NCI-H2227 (cell line): ENCODE results near the gene RALGAPB.
"Not testable (repeated sequence)": the region's sequence is repeated elsewhere in the genome, so short reads cannot be mapped to it uniquely, and the experiment has no call there.

ENCODE experiments used
- DNase-seq: peaks from one replicate; lab custom pipeline; 2025; ENCODE audit not compliant: unreplicated experiment; lab: John Stamatoyannopoulos, UW

The RALGAPB gene

GRCh38 chr20:38485041-38485440, 12.4 kb downstream of the RALGAPB start:
- no peak for DNase-seq

DNA sequence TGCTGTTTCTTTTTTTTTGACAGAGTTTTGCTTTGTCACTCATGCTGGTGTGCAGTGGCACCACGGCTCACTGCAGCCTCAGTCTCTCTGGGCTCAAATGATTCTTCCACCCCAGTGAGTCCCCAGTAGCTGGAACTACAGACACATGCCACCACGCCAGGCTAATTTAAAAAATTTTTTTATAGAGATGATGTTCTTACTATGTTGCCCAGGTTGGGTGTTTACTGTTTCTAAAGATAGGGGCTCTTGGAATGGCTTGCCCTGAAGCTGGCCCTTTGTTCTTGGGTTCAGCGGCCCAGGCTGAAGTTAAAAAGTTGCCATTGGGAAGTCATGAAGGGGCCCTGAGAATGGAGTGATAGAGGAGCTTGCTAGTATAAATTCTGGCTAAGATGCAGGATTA, 16.5 kb downstream of the RALGAPB start:
- DNase-seq: no peak

DNA sequence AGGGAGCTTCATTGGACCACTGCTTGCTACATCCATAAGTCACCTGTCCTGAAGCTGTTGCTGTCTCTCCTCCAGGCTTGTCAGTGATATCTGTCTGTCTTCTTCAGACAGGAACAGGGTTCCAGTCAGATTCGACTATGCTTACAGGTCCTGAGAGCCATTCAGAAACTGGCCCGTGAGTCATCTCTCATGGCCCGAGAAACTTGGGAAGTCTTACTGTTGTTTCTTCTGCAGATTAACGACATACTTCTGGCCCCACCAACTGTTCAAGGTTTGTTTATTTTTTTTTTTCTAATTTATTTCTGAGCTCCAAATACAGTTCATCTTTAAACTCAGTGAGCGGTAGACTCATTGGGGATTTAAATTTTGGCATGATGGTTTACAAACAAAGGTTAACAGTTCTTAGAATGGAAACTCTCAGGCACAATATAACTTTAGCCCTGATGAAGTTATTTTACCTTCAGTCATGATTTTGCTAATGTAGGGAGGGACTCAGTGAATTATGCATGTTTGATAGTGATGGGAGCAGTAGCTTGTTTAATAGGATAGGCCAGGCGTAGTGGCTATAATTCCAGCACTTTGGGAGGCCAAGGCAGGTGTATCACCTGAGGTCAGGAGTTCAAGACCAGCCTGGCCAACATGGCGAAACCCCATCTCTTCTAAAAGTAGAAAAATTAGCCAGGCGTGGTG, 24.7 kb downstream of the RALGAPB start:
- DNase-seq: no peak

GRCh38 chr20:38498909-38499308, 26.3 kb downstream of the RALGAPB start:
- no peak for DNase-seq

DNA sequence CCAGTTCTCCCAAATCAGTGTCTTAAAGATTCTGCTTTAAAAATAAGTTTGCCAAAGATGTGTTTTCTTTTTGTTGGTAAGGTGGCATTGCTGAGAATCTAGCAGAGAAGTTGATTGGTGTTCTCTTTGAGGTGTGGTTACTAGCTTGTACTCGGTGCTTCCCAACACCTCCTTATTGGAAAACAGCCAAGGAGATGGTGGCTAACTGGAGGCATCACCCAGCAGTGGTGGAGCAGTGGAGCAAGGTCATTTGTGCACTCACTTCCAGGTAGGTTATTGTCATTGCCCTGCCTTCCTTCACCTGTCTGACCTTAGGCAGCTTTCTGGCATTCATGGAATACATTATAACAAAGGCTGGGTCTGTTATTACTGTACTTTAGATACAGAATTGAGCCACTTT, 26.7 kb downstream of the RALGAPB start:
- DNase-seq: no peak

- no peak for DNase-seq
Measured at GRCh38 chr20:38501858-38502436, 29.3 kb downstream of the RALGAPB start.

- DNase-seq: no peak
Measured at GRCh38 chr20:38504368-38505090, 31.9 kb downstream of the RALGAPB start.

- no peak for DNase-seq
Measured at GRCh38 chr20:38505091-38505455, 32.4 kb downstream of the RALGAPB start.

- not testable (repeated sequence) for DNase-seq
Measured at GRCh38 chr20:38511726-38512125, 39.1 kb downstream of the RALGAPB start.

- no peak for DNase-seq
Measured at GRCh38 chr20:38514185-38514584, 41.5 kb downstream of the RALGAPB start.

GRCh38 chr20:38514947-38515346, 42.3 kb downstream of the RALGAPB start:
- DNase-seq: no peak

DNA sequence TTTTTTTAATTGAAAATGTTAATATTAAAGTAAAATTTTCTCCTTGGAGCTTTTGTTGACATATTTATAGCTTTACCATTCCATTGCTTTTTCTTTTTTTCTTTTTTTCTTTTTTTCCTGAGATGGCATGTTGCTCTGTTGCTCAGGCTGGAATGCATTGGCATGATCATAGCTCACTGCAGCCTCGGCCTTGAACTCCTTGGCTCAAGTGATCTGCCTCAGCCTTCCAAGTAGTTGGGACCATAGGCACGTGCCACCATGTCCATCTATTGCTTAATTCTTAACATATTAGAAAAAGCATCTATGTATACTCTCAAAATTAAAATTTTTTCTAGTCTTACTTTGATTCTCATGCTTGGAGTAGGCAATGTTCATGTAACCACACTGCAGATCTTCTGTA, 43.0 kb downstream of the RALGAPB start:
- no peak for DNase-seq

- no peak for DNase-seq
Measured at GRCh38 chr20:38519426-38519825, 46.8 kb downstream of the RALGAPB start.

- no peak for DNase-seq
Measured at GRCh38 chr20:38520261-38520660, 47.6 kb downstream of the RALGAPB start.

DNA sequence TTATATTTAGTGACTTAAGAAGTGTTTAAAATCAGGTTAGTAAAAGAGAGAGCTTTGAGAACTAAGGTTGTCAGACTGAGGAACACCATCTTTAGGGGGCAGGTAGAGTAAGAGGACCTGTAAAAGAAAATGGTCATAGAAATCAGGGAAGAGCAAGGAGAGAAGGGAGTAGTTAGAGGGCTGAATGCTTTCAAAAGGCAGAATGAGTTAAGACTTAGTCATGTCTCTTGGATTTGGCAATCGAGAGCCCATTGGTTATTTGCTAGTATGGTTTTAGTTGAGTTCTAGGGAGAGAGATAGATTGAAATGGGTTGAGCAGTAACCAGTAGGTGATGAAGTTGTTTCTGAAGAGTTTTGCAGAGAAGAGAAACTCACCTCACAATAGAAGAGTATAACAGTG, 51.1 kb downstream of the RALGAPB start:
- DNase-seq: no peak

DNA sequence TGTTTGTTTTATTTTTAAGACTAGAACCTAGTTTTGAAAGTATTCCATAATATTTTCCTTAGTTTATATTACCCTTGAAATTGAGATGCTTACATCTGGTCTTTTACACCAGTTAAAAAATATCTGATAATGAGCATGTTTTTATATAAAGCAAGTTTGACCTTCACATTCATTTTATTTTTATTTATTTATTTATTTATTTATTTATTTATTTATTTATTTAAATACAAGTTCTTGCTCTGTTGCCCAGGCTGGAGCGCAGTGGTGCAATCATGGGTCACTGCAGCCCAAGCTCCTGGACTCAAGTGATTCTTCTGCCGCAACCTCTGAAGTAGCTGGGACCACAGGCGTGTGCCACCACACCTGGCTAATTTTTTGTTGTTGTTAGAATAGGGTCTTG, 55.5 kb downstream of the RALGAPB start:
- no peak for DNase-seq

DNA sequence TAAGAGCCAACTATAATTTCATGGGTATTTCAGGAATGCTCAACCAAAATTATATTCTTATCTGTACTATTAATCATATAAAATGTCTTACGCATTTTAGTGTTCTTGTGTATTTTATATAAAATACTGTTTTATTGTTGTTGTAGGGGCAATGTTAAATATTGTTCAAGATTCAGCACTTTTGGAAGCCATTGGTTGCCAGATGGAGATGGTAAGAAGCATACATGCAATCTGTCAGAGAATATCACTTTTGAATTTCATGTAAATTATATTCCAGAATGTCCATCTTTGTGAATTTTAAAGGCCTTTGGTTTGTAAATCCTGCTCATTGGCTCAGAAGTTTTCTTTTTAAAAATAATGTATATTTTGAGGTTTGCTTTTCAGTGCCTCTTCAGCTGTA, 58.4 kb downstream of the RALGAPB start:
- no peak for DNase-seq

DNA sequence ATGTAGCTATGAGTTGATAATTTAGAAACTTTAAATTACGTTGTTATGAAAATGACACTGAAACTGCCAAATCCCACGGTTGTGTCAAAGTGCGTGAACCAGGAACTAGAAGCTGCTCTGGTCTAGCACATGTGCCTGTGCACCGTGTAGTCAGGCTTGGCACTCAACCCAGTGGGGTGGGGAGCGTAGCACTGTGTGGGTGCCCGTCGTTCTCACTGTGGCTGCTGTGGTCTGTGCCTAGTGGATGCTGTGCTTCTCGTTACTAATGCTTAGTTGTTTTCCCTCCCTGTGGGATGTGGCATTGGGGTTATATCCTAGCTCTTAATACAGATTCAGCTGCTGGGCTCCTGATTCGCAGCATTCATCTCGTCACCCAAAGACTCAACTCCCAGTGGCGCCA, 62.1 kb downstream of the RALGAPB start:
- no peak for DNase-seq

GRCh38 chr20:38536310-38536709, 63.7 kb downstream of the RALGAPB start:
- DNase-seq: no peak

- no peak for DNase-seq
Measured at GRCh38 chr20:38537176-38537575, 64.5 kb downstream of the RALGAPB start.

DNA sequence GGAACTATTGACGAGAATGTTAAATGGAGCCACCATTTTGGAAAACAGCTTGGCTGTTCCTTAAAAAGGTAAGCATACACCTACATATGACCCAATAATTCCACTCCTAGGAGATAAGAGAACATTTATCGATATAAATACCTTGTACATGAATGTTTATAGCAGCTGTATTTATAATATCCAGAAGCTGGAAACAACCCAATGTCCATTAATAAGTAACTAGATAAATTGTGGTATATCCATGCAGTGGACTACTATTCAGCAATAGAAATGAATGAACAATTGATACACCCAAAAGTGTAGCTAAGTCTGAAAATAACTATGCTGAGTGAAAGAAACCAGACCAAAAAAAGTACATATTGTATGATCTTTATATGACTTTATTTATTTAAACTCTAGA, 66.1 kb downstream of the RALGAPB start:
- no peak for DNase-seq
